Right atrium auricular region (tissue), 2 donors: ENCODE data around the gene OR2V2. TPM values are rescaled to one million over a fixed set of nuclear protein-coding genes. Genes with fewer than 3 reads are reported as not detected.
"Not testable (repeated sequence)": the region's sequence is repeated elsewhere in the genome, so short reads cannot be mapped to it uniquely, and the experiment has no call there.

Experiments used
- DNase-seq: peaks from one replicate; pipeline ENCODE4 v3.0.0-alpha.2; 2019; ENCODE audit warnings: low spot score
- H3K27ac ChIP-seq, 2 donors: fragments of 200-600 bp; sonication (generic); 1 replicate in 1 of 2; 2 replicates in 1 of 2; pipeline ENCODE4 v1.5.1; 2016 to 2019
- H3K27me3 ChIP-seq, 2 donors: fragments of 200-600 bp; sonication (generic); one replicate each; pipeline versions ENCODE4 v1.5.1 to v1.6.0; 2017 to 2019
- H3K36me3 ChIP-seq: fragments of 200-600 bp; sonication (generic); one replicate; pipeline ENCODE4 v1.5.1; 2016
- H3K4me1 ChIP-seq, 2 donors: fragments of 200-600 bp; sonication (generic); one replicate each; pipeline versions ENCODE4 v1.5.1 to v1.6.0; 2017 to 2019
- H3K4me3 ChIP-seq, 2 donors: fragments of 200-600 bp; sonication (generic); 1 replicate in 1 of 2; 2 replicates in 1 of 2; pipeline ENCODE4 v1.5.1; 2017 to 2019; ENCODE audit warnings: mild to moderate bottlenecking in 1 of 2, moderate library complexity in 1 of 2
- H3K9me3 ChIP-seq, 2 donors: fragments of 200-600 bp; sonication (generic); one replicate each; pipeline ENCODE4 v1.5.1; 2019
- CTCF ChIP-seq, 2 donors: fragments of 200-600 bp; sonication (generic); IDR thresholded peaks; one replicate each; pipeline ENCODE4 v1.5.1; 2019; ENCODE audit warnings: antibody characterized with exemption in 2 of 2
- total RNA-seq, 2 donors: library from RNA; depleted of rRNA; stranded (reverse); fragments of >200 nt; gene quantifications; one replicate each; pipeline ENCODE4 v1.1.0, GENCODE V29; 2016

OR2V2 gene
- total RNA-seq: not detected

- not testable (repeated sequence) for H3K9me3 ChIP-seq, H3K27me3 ChIP-seq, H3K36me3 ChIP-seq, H3K4me3 ChIP-seq, DNase-seq, H3K4me1 ChIP-seq, H3K27ac ChIP-seq
Measured at GRCh38 chr5:181146927-181147636, at the start of gene OR2V2. OR2V2 (plus strand) TSS chr5:181147586; CDS start chr5:181154943, 7,357 bp downstream.

- not testable (repeated sequence) for DNase-seq, H3K27me3 ChIP-seq, H3K27ac ChIP-seq, H3K4me3 ChIP-seq, H3K36me3 ChIP-seq, H3K4me1 ChIP-seq, H3K9me3 ChIP-seq
Measured at GRCh38 chr5:181097759-181098491, 49.5 kb upstream of the OR2V2 start.

- DNase-seq: no peak
Measured at GRCh38 chr5:181098762-181099601, 48.4 kb upstream of the OR2V2 start.

GRCh38 chr5:181099602-181100086 lies 47.7 kb upstream of the OR2V2 start:
- Histone ChIP-seq H3K27ac (no peak overlapping the region), H3K4me3 (no peak overlapping the region), H3K4me1 (no peaks in the 10 kb centered on the region), H3K36me3 (no peaks in the 10 kb centered on the region), H3K9me3 (no peaks in the 10 kb centered on the region), H3K27me3 (peaks cover 3 to 7% of the 10 kb centered on the region in 2 donors)
- no peak for DNase-seq
- TF ChIP-seq CTCF (IDR thresholded peaks at IDR 0.05): no peak

More at GRCh38 chr5:181098762-181099601, 48.4 kb upstream of the OR2V2 start:
- Histone ChIP-seq H3K4me1 (no peaks in the 10 kb centered on the region), H3K36me3 (no peaks in the 10 kb centered on the region), H3K27ac (no peak overlapping the region), H3K4me3 (no peak overlapping the region), H3K27me3 (peaks cover 0 to 7% of the 10 kb centered on the region in 2 donors), H3K9me3 (no peaks in the 10 kb centered on the region)
- TF ChIP-seq CTCF (IDR thresholded peaks at IDR 0.05): no peak

GRCh38 chr5:181100121-181100875 lies 47.1 kb upstream of the OR2V2 start:
- DNase-seq: no peak
- Histone ChIP-seq H3K36me3 (no peaks in the 10 kb centered on the region), H3K4me1 (no peaks in the 10 kb centered on the region), H3K9me3 (no peaks in the 10 kb centered on the region), H3K27ac (no peak overlapping the region), H3K27me3 (peaks cover 3 to 7% of the 10 kb centered on the region in 2 donors), H3K4me3 (peak overlapping the region in 1 of 2 donors; percentile 2)
- no peak for TF ChIP-seq CTCF (IDR thresholded peaks at IDR 0.05)

GRCh38 chr5:181101030-181101641 lies 46.2 kb upstream of the OR2V2 start:
- H3K27me3 ChIP-seq, H3K9me3 ChIP-seq, H3K4me3 ChIP-seq, H3K36me3 ChIP-seq, H3K27ac ChIP-seq, H3K4me1 ChIP-seq, DNase-seq: not testable (repeated sequence)

- not testable (repeated sequence) for H3K27me3 ChIP-seq, DNase-seq, H3K27ac ChIP-seq
Measured at GRCh38 chr5:181101930-181102674, 45.3 kb upstream of the OR2V2 start.

GRCh38 chr5:181104259-181104568 lies 43.2 kb upstream of the OR2V2 start:
- DNase-seq, H3K27me3 ChIP-seq: not testable (repeated sequence)

More at GRCh38 chr5:181101930-181102674, 45.3 kb upstream of the OR2V2 start:
- H3K36me3 ChIP-seq, H3K4me1 ChIP-seq, H3K4me3 ChIP-seq, H3K9me3 ChIP-seq: not testable (repeated sequence)

GRCh38 chr5:181104606-181105390 lies 42.6 kb upstream of the OR2V2 start:
- H3K9me3 ChIP-seq, H3K36me3 ChIP-seq, H3K27me3 ChIP-seq, DNase-seq, H3K27ac ChIP-seq, H3K4me3 ChIP-seq, H3K4me1 ChIP-seq: not testable (repeated sequence)

More at GRCh38 chr5:181104259-181104568, 43.2 kb upstream of the OR2V2 start:
- H3K36me3 ChIP-seq, H3K4me3 ChIP-seq, H3K27ac ChIP-seq, H3K9me3 ChIP-seq, H3K4me1 ChIP-seq: not testable (repeated sequence)
